Measurements from ENCODE around the gene ASTE1. TPM values are rescaled to one million over a fixed set of nuclear protein-coding genes. Genes with fewer than 3 reads are reported as not detected.

Gene ASTE1
- total RNA-seq, 4 donors from 2014 or later: 1.8 to 14.9 (median 10.9) TPM

DNA sequence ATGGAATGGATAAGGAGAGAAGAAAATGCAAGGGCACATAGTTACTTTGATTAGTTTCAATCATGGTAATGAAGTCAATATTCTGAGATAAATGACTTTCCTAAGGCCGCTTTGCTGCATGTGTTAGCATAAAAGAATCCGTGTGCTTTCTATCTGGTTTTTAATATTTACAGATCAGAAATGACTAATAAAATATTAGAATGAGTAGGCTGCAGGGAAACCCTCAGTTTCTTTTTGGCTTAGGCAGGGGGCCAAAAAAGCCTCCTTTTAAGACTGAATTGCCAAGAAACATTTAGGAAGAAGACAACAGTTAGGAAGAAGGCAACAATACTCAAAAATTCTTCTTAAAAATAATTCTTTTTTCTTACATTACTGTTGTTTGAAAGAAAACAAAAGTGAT, 11.7 kb upstream of the ASTE1 start:
- H3K36me3 ChIP-seq: no peaks in the 10 kb centered on the region
- H3K27ac ChIP-seq: no peak overlapping the region
- no peaks in the 10 kb centered on the region for H3K27me3 ChIP-seq
- DNase-seq: no peak
- H3K9me3 ChIP-seq: no peaks in the 10 kb centered on the region
- H3K4me1 ChIP-seq: no peaks in the 10 kb centered on the region
- intact Hi-C loops (cut with DNase I; ENCODE audit: low total_unique reads): no loop called here
- TF ChIP-seq, protein P1, sequence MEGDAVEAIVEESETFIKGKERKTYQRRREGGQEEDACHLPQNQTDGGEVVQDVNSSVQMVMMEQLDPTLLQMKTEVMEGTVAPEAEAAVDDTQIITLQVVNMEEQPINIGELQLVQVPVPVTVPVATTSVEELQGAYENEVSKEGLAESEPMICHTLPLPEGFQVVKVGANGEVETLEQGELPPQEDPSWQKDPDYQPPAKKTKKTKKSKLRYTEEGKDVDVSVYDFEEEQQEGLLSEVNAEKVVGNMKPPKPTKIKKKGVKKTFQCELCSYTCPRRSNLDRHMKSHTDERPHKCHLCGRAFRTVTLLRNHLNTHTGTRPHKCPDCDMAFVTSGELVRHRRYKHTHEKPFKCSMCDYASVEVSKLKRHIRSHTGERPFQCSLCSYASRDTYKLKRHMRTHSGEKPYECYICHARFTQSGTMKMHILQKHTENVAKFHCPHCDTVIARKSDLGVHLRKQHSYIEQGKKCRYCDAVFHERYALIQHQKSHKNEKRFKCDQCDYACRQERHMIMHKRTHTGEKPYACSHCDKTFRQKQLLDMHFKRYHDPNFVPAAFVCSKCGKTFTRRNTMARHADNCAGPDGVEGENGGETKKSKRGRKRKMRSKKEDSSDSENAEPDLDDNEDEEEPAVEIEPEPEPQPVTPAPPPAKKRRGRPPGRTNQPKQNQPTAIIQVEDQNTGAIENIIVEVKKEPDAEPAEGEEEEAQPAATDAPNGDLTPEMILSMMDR (IDR thresholded peaks at IDR 0.05): no peak
- no peak for TF ChIP-seq POLR2A (IDR thresholded peaks at IDR 0.05)
- no peak overlapping the region for H3K4me3 ChIP-seq

DNA sequence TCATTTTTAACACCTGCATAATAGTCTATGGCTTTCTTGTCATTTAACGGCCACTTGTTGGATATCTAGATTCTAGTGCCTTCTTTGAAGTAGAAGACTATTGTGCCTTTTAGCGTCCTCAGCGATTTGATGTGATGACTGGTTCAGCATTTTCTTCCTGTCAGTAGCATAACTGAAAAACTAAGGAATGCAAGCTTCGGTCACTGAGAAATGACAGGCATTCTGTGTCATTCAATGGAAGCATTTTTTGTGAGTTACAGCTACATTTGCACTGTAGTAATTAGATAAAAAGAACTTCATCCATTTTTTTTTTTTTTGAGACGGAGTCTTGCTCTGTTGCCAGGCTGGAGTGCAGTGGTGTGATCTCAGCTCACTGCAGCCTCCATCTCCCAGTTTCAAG, 10.4 kb upstream of the ASTE1 start:
- no peaks in the 10 kb centered on the region for H3K27me3 ChIP-seq
- intact Hi-C loops (cut with DNase I; ENCODE audit: low total_unique reads): no loop called here
- H3K9me3 ChIP-seq: no peaks in the 10 kb centered on the region
- no peaks in the 10 kb centered on the region for H3K36me3 ChIP-seq
- H3K4me3 ChIP-seq: no peak overlapping the region
- TF ChIP-seq, protein P1 (IDR thresholded peaks at IDR 0.05): no peak
- no peak for TF ChIP-seq POLR2A (IDR thresholded peaks at IDR 0.05)
- no peaks in the 10 kb centered on the region for H3K4me1 ChIP-seq
- no peak overlapping the region for H3K27ac ChIP-seq
- DNase-seq: no peak

DNA sequence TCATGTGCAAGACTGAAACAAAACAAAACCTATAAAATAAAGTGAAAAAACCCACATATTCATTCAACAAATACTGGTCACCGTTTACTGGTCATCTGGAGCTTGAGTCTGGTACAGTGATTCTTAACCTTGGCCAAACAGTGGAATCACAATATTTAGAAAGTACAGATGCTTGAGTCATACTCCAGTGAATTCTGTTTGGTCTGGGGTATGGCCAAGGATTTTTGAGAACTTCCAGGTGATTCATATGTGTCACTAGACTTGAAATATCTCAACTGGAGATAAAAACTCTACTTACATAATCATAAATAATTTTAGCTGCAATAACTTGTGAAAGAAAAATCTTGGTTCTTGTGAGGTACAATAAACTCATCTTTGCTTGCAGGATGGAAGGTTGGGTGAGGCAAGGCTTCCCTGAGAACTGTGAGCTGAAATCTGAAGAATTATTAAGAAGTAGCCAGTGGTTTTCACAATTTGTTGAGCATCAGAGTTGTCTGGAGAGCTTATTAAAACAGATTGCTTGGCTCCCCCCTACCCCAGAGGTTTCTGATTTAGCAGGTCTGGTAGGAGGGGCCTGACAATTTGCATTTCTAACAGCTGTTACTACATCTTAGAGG, 9.7 kb upstream of the ASTE1 start:
- Histone ChIP-seq H3K9me3 (no peaks in the 10 kb centered on the region), H3K4me1 (no peaks in the 10 kb centered on the region), H3K4me3 (no peak overlapping the region), H3K27me3 (no peaks in the 10 kb centered on the region), H3K27ac (no peak overlapping the region), H3K36me3 (no peaks in the 10 kb centered on the region)
- DNase-seq: no peak
- TF ChIP-seq POLR2A (IDR thresholded peaks at IDR 0.05): no peak
- TF ChIP-seq, protein P1 (IDR thresholded peaks at IDR 0.05): no peak
- intact Hi-C loops (cut with DNase I; ENCODE audit: low total_unique reads): no loop called here

DNA sequence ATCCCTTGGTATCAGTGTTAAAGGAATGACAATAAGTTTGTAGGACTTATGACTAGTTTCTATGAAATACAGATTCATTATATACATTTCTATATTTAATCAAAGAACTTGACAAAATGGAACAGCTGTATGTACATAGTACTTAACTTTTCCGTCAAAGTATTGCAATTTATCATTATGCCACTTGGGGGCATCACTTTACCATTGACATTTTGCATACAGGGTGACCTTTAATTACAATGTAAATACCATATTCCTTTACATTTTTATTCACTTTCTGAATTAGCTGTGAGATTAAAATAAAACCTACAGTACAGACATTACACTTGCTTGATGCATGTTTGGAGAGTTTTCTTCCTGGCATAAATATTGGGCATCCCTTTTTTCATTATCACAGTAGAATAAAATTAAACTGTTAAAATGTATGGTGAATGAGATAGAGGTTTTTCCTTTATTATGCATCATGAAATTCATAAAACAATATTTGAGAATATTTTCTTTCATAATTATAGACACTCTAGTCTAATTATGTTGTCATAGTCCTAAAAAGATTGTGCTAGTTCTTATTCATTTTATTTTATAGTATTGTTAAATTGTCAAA, 7.0 kb upstream of the ASTE1 start:
- no peaks in the 10 kb centered on the region for H3K4me1 ChIP-seq
- no peaks in the 10 kb centered on the region for H3K27me3 ChIP-seq
- intact Hi-C loops (cut with DNase I; ENCODE audit: low total_unique reads): no loop called here
- DNase-seq: no peak
- no peak overlapping the region for H3K4me3 ChIP-seq
- no peak overlapping the region for H3K27ac ChIP-seq
- TF ChIP-seq POLR2A (IDR thresholded peaks at IDR 0.05): no peak
- TF ChIP-seq, protein P1 (IDR thresholded peaks at IDR 0.05): peak in 1 of 4 experiments; percentile 17
- H3K36me3 ChIP-seq: no peaks in the 10 kb centered on the region
- H3K9me3 ChIP-seq: no peaks in the 10 kb centered on the region

DNA sequence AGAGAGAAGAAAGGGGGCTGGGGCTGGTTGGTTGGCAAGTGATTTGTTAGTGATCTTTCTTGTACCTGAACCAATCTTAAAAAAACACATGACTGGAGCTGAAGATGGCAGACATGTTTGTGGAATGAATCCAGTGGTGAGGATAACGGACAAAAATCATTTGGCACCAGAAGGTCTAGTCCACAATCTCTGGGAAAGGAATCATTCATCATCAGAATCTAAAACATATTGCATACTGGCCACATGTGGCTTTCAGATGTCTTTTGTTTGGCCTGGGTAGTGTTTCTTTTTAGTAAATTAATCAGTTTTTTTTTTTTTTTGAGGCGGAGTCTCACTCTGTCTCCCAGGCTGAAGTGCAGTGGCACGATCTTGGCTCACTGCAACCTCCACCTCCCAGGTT, 5.0 kb upstream of the ASTE1 start:
- H3K9me3 ChIP-seq: no peaks in the 10 kb centered on the region
- no peaks in the 10 kb centered on the region for H3K36me3 ChIP-seq
- TF ChIP-seq POLR2A (IDR thresholded peaks at IDR 0.05): no peak
- TF ChIP-seq, protein P1 (IDR thresholded peaks at IDR 0.05): no peak
- no peak overlapping the region for H3K4me3 ChIP-seq
- intact Hi-C loops (cut with DNase I; ENCODE audit: low total_unique reads): no loop called here
- no peaks in the 10 kb centered on the region for H3K27me3 ChIP-seq
- H3K4me1 ChIP-seq: no peaks in the 10 kb centered on the region
- no peak overlapping the region for H3K27ac ChIP-seq
- DNase-seq: no peak

Data from uterus (tissue), 4 donors.